Activated B cell treated with CpG ODN at 0.5 μM for 24 hours (primary cell): ENCODE measurements around the gene SPIRE1. TPM values are rescaled to one million over a fixed set of nuclear protein-coding genes. Genes with fewer than 3 reads are reported as not detected.

Experiments
- ATAC-seq: fragments of 200-7000 bp; cut with Tn5 transposase; one replicate; pipeline ENCODE4 v1.10.0; 2021; ENCODE audit warnings: low read depth, mild to moderate bottlenecking, moderate library complexity
- CTCF ChIA-PET: fragments of 350-600 bp; sonication (Branson Sonifier 250); formaldehyde crosslinking; loops from one replicate; lab custom pipeline; 2021; ENCODE audit warnings: antibody characterized with exemption; lab: Charles Lee
- POLR2A ChIA-PET: fragments of 350-600 bp; sonication (Branson Sonifier 250); formaldehyde crosslinking; loops from one replicate; lab custom pipeline; 2021; ENCODE audit warnings: antibody characterized with exemption; lab: Charles Lee
- DNase-seq: peaks from one replicate; pipeline ENCODE4 v3.0.0; 2022
- H3K27ac Mint-ChIP-seq: one replicate; pipeline ENCODE4 v1.8.0; 2020; ENCODE audit warnings: mixed read lengths
- H3K27me3 Mint-ChIP-seq: one replicate; pipeline ENCODE4 v1.8.0; 2021; ENCODE audit warnings: mixed read lengths
- H3K36me3 Mint-ChIP-seq: one replicate; pipeline ENCODE4 v1.8.0; 2021; ENCODE audit warnings: low read depth, mixed read lengths
- H3K4me1 Mint-ChIP-seq: one replicate; pipeline ENCODE4 v1.8.0; 2021; ENCODE audit warnings: mixed read lengths
- H3K4me3 Mint-ChIP-seq: one replicate; pipeline ENCODE4 v1.8.0; 2020; ENCODE audit warnings: mild to moderate bottlenecking, mixed read lengths
- H3K9me3 Mint-ChIP-seq: one replicate; pipeline ENCODE4 v1.8.0; 2020; ENCODE audit warnings: mixed read lengths
- CTCF ChIP-seq: fragments of 200-600 bp; IDR thresholded peaks from one replicate; pipeline ENCODE4 v1.8.0; 2022; ENCODE audit warnings: antibody characterized with exemption, mild to moderate bottlenecking
- intact Hi-C: fragments of 100-400 bp; cut with micrococcal nuclease; formaldehyde crosslinking; loops from one replicate; pipeline ENCODE4 v1.15.1; 2024
- total RNA-seq: library from RNA; stranded (reverse); gene quantifications from 2 replicates; pipeline ENCODE4 v1.2.3, GENCODE V29; 2022

SPIRE1 gene
- total RNA-seq, 1 donor from 2014 or later, result 2.5 TPM

- CTCF ChIA-PET, result no interaction called here
- Mint-ChIP-seq H3K36me3 (no peaks in the 10 kb centered on the region), H3K4me1 (no peaks in the 10 kb centered on the region), H3K4me3 (no peak overlapping the region), H3K9me3 (no peaks in the 10 kb centered on the region), H3K27me3 (no peaks in the 10 kb centered on the region), H3K27ac (no peak overlapping the region)
- DNase-seq, result no peak
- ATAC-seq, result no peak
- POLR2A ChIA-PET, result no interaction called here
- TF ChIP-seq CTCF, result no peak
- intact Hi-C loops, result no loop called here
These were observed 214.4 kb downstream of the SPIRE1 start for GRCh38 chr18:12443551-12443950.

- ATAC-seq, result no peak
- Mint-ChIP-seq H3K27ac (no peak overlapping the region), H3K9me3 (no peaks in the 10 kb centered on the region), H3K27me3 (no peaks in the 10 kb centered on the region), H3K4me1 (no peaks in the 10 kb centered on the region), H3K36me3 (no peaks in the 10 kb centered on the region), H3K4me3 (no peak overlapping the region)
- ChIA-PET CTCF (no interaction called here), POLR2A (no interaction called here)
- no peak for TF ChIP-seq CTCF
- no peak for DNase-seq
- intact Hi-C loops, result no loop called here
These were observed 215.0 kb downstream of the SPIRE1 start for GRCh38 chr18:12442946-12443345.

GRCh38 chr18:12441475-12442034 lies 216.4 kb downstream of the SPIRE1 start:
- no peaks in the 10 kb centered on the region for H3K36me3 Mint-ChIP-seq
- H3K27ac Mint-ChIP-seq, result no peak overlapping the region
- POLR2A ChIA-PET, result no interaction called here
- H3K4me1 Mint-ChIP-seq, result no peaks in the 10 kb centered on the region
- no peak for DNase-seq
- H3K9me3 Mint-ChIP-seq, result no peaks in the 10 kb centered on the region
- no peak for TF ChIP-seq CTCF
- no peak for ATAC-seq
- intact Hi-C loops, result no loop called here
- no peaks in the 10 kb centered on the region for H3K27me3 Mint-ChIP-seq
- CTCF ChIA-PET, result no interaction called here
- no peak overlapping the region for H3K4me3 Mint-ChIP-seq

- TF ChIP-seq CTCF, result no peak
- ATAC-seq, result no peak
- Mint-ChIP-seq H3K36me3 (no peaks in the 10 kb centered on the region), H3K27me3 (no peaks in the 10 kb centered on the region), H3K27ac (no peak overlapping the region), H3K4me1 (no peaks in the 10 kb centered on the region), H3K9me3 (no peaks in the 10 kb centered on the region), H3K4me3 (no peak overlapping the region)
- intact Hi-C loops, result no loop called here
- DNase-seq, result no peak
- ChIA-PET POLR2A (no interaction called here), CTCF (no interaction called here)
These were observed 219.7 kb downstream of the SPIRE1 start for GRCh38 chr18:12438257-12438656.

GRCh38 chr18:12435867-12436266 lies 222.0 kb downstream of the SPIRE1 start:
- no peak for TF ChIP-seq CTCF
- Mint-ChIP-seq H3K4me1 (no peaks in the 10 kb centered on the region), H3K4me3 (no peak overlapping the region), H3K27ac (no peak overlapping the region), H3K36me3 (peaks cover 2% of the 10 kb centered on the region), H3K9me3 (no peaks in the 10 kb centered on the region), H3K27me3 (no peaks in the 10 kb centered on the region)
- ATAC-seq (no peak), DNase-seq (no peak)
- CTCF ChIA-PET, result no interaction called here
- POLR2A ChIA-PET, result no interaction called here
- intact Hi-C loops, result no loop called here
